SKM-1 (cell line): ENCODE data around the gene SIPA1L3.

ENCODE experiments used
- DNase-seq: peaks from one replicate; lab custom pipeline; 2025; ENCODE audit not compliant: unreplicated experiment; lab: John Stamatoyannopoulos, UW

The SIPA1L3 gene

GRCh38 chr19:38035515-38036495 lies 128.8 kb downstream of the SIPA1L3 start:
- DNase-seq = no peak

GRCh38 chr19:38036707-38037611 lies 130.0 kb downstream of the SIPA1L3 start:
- no peak for DNase-seq

DNA sequence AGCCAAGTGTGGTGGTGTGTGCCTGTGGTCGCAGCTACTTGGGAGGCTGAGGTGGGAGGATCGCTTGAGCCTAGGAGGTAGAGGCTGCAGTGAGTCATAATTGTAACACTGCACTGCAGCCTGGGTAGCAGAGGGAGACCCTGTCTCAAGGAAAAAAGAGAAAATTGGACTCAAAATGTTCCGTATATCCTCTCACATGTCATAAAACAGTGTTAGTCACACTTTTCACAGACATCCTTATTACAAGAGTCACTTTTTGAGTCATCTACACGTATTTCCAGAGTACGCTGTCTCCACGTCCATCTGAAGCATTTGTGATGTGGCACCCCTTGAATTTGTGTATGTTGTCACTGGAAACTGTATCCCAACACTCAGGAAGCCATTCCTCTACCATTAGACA lies 133.0 kb downstream of the SIPA1L3 start:
- DNase-seq = no peak

- no peak for DNase-seq
Measured at GRCh38 chr19:38042132-38042531, 135.1 kb downstream of the SIPA1L3 start.

GRCh38 chr19:38043649-38044144 lies 136.7 kb downstream of the SIPA1L3 start:
- no peak for DNase-seq

GRCh38 chr19:38044267-38045111 lies 137.5 kb downstream of the SIPA1L3 start:
- no peak for DNase-seq

- no peak for DNase-seq
Measured at GRCh38 chr19:38045554-38046253, 138.7 kb downstream of the SIPA1L3 start.

DNA sequence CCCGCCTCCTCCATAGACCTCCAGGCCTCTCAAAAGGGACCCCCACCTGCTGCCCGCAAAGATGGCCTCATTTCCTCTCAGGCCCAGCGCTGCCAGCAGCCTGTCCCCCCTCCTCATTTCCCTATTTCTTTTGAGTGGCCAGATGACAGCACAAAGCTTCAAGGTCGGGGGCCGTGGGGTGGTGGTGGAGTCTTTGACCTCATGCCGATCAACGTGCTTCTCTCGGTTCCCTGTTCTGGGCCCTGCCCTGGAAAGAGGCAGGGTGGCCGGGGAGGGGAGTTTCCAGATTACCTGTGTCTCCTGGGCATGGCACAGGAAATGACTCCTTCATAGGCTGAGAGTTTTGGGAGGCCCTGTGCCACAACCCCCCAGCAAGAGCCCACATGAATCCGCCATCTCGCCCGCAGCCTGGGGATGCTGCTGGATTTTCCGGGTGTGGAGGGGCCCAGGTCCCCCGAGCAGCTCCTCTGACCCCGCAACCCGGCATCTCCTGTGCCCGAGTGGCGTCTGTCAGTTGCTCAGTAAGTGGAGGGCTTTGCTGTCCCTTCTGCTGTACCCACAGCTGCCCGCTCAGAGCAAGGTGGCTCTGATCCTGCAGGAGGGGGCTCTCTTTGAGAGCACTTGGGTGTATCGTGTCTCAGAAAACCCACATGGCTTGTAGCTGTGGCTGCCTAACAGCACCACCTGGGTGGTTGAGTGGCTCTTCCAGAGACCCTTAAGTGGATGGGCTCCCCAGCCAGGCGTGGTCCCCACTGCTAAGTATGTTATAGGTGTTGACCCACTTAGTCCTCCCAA lies 139.4 kb downstream of the SIPA1L3 start:
- DNase-seq = no peak

DNA sequence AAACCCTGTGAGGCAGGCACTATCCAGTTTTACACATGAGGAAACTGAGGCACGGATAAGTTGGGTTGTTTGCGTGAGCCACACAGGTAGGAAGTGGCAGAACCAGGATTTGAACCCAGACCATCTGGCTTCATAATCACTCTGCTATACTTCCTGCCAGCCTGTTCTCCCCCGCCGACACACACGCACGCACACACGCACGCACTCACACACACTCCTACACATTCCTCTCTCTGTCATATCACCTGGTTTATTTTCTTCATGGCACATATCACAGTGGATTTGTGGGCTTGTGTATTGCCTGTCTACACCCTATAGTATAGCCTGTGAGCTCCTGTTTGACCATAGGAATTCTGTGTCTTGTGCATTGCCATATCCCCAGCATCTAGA lies 140.0 kb downstream of the SIPA1L3 start:
- DNase-seq = no peak

GRCh38 chr19:38047641-38048040 lies 140.6 kb downstream of the SIPA1L3 start:
- no peak for DNase-seq

DNA sequence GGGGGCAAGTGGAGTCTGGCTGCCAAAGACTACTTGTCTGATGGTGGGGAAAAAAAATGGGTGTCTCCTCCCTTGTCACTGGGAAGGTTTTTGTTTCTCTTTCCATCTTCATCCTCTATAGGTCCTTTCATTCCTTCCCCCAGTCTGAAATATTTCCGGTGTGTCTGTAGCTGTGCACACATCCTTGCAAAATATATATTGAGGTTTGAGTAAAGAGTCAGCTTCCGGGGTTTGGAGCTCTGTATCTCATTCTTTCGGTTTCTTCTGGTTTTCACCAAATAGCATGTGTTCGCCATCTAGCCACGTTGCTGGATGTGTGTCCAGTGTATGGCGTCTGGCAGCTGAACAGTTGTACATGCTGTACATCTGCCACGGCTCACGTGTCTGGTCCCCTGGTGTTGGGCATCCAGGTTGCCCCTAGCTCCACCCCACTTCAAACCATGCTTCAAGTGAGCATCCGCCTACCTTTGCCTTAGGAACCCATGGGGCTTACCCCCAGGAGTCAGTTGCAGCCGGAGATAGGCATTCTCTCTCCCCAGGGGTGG lies 142.2 kb downstream of the SIPA1L3 start:
- peak; percentile 76 for DNase-seq

DNA sequence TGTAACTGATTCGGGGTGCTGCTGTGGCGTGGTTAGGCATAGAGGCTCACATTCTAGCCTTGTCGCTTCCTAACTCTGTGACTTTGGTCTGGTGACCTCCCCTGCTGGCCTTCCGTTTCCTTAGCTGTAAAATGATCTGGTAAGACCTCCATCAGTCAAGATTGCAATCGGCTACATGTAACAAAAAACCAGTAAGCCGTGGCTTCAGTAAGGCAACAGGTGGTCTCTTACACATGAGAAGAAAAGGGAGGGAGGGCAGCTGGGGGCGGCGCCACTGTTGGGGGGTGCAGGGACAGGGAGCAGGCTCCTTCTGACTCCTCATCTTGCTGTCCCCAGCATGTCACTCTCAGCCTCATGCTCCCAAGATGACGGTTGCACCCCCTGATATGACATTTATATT lies 148.0 kb downstream of the SIPA1L3 start:
- no peak for DNase-seq

- DNase-seq = no peak
Measured at GRCh38 chr19:38055655-38056521, 148.9 kb downstream of the SIPA1L3 start.

DNA sequence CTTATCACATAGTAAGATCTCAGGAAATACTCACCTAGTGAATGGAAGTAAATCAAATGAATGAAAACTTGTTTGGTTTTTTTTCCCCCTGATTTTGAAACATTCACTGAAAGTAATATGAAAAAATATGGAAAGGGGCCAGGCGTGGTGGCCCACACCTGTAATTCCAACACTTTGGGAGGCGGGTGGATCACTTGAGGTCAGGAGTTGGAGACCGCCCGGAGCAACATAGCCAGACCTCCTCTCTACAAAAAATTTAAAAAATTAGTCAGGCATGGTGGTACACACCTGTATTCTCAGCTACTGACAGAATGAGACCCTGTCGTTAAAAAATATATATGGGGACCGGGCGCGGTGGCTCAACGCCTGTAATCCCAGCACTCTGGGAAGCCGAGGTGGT lies 149.6 kb downstream of the SIPA1L3 start:
- DNase-seq = no peak

DNA sequence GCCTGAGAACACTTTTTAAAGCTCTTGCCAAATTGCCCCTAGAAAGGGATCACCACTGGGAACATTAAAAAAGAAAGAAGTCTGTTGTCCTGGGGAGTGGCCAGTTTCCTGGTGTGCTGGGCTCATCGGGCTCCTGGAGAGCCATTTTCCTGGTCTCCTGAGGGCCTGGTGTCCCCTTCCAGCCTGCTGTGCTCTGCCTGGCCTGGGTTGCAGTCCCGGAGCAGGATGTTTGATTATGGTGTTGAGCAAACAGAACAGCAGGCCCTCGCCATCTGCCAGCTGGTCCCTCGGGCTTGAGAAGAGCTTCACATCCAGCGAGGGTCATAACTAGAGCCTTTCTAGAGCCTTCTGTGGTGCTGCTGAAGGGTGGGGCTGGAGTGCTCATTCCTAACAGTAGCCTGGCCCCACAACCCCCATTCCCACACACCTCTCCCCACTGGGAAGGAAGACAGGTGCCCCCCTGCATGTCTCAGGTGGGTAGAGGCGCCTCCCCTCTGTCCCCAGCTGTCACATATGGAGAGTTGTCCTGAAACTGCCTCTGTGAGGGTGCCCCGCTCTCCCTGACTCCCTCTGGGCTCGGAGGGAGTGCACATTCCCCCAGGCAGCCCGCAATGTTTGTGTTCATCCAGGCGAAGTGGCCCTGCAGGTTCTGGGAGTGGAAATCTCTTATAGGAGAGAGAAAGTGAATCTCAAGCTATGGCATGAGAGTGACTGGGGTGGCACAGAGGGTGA lies 151.1 kb downstream of the SIPA1L3 start:
- no peak for DNase-seq

- no peak for DNase-seq
Measured at GRCh38 chr19:38059897-38060296, 152.9 kb downstream of the SIPA1L3 start.

DNA sequence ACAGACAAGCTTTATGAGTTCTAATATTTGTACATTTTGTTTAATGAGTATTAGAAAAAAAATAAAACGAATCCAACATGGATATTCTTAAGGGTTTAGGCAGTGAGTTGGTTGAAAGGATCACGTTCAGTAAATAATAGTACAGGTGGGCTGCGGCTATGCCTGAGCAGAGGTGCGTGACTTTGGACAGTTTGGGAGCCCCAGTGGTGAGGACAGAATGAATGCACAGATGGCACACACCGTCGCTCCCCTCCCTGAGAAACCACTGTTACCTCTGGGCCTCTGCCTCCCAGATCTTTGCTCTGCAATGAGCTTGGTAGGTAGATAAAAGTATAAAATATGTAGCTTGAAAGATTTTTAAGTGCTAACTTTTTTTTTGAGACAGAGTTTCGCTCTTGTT lies 153.3 kb downstream of the SIPA1L3 start:
- DNase-seq = no peak
